ENCODE measurements around the gene FBXO31.
"Not testable (repeated sequence)": the region's sequence is repeated elsewhere in the genome, so short reads cannot be mapped to it uniquely, and the experiment has no call there.

Gene FBXO31

DNA sequence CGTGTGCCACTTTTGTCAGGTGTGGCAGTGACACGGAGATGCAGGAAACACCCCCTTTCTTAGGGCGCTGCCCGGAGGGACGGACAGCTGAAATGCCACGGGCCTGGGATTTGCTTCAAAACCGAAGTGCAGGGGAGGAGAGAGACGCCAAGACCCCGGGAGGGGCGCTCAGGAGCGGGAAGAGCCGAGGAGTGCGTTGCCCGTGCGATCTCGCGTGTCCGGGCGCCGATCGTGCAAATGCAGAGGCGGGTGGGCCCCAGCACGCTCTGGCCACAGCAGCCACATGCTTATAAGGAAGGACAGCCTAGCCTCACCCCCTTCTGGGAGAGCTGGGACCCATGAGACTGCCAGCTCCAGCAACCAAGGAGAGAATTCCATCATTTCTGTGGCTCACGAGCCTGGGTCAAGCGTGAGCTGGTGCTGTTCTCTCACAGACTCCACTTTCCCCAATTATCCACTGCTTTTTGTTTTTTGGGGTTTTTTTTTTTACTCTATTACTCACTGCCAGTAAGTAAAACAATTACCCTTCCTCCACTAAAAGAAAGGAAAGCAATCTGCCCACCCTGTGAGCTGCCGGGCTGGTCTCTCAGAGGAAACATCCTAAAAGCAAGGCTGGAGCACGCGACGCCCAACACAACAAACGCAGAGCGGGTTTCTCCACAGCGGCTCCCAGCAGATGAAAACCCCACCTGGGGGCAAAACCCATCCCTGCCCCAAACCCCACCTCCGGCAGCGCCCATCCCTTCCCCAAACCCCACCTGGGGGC, 39.2 kb downstream of the FBXO31 start:
- TF ChIP-seq SUZ12 (IDR thresholded peaks at IDR 0.05; ENCODE audit: extremely low read depth, insufficient read depth, insufficient read length) (no peak), ZNF274 (IDR thresholded peaks at IDR 0.05; ENCODE audit: low read depth, low read length) (no peak), YY1 (IDR thresholded peaks at IDR 0.05; ENCODE audit: insufficient read depth, insufficient read length) (no peak)
- H3K9me3 ChIP-seq (ENCODE audit: insufficient read depth, low read length): no peaks in the 10 kb centered on the region
- H3K4me3 ChIP-seq (ENCODE audit: insufficient read length, low read depth): no peak overlapping the region
- DNase-seq (ENCODE audit: low read depth, low spot score): no peak
- peaks cover 65% of the 10 kb centered on the region for H3K36me3 ChIP-seq (ENCODE audit: insufficient read depth, insufficient read length, low read length)
- no peaks in the 10 kb centered on the region for H3K27me3 ChIP-seq (ENCODE audit: insufficient read depth, insufficient read length)
- peak overlapping the region; percentile 34 for H3K9ac ChIP-seq (ENCODE audit: insufficient read length, low read depth)
- peaks cover 13% of the 10 kb centered on the region for H3K4me1 ChIP-seq (ENCODE audit: insufficient read depth, insufficient read length)

DNA sequence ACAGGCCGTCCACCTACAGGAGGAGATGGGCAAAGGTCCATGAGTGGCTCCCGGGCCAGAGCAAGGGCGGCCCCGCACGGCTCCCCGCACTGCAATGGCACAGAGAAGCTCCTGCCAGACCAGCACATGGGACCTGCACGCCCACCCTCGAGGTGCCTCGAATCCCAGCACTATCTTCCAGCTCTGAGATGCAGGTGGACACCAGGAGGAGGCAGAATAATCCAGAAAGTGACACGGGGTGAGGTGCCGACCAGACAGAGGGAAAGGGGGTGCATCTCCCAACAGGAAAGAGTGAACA, 39.9 kb downstream of the FBXO31 start:
- TF ChIP-seq YY1 (IDR thresholded peaks at IDR 0.05; ENCODE audit: insufficient read depth, insufficient read length) (no peak), SUZ12 (IDR thresholded peaks at IDR 0.05; ENCODE audit: extremely low read depth, insufficient read depth, insufficient read length) (no peak), ZNF274 (IDR thresholded peaks at IDR 0.05; ENCODE audit: low read depth, low read length) (no peak)
- H3K9me3 ChIP-seq (ENCODE audit: insufficient read depth, low read length): no peaks in the 10 kb centered on the region
- H3K36me3 ChIP-seq (ENCODE audit: insufficient read depth, insufficient read length, low read length): peaks cover 68% of the 10 kb centered on the region
- DNase-seq (ENCODE audit: low read depth, low spot score): no peak
- H3K4me3 ChIP-seq (ENCODE audit: insufficient read length, low read depth): no peak overlapping the region
- peaks cover 13% of the 10 kb centered on the region for H3K4me1 ChIP-seq (ENCODE audit: insufficient read depth, insufficient read length)
- no peaks in the 10 kb centered on the region for H3K27me3 ChIP-seq (ENCODE audit: insufficient read depth, insufficient read length)
- H3K9ac ChIP-seq (ENCODE audit: insufficient read length, low read depth): no peak overlapping the region

DNA sequence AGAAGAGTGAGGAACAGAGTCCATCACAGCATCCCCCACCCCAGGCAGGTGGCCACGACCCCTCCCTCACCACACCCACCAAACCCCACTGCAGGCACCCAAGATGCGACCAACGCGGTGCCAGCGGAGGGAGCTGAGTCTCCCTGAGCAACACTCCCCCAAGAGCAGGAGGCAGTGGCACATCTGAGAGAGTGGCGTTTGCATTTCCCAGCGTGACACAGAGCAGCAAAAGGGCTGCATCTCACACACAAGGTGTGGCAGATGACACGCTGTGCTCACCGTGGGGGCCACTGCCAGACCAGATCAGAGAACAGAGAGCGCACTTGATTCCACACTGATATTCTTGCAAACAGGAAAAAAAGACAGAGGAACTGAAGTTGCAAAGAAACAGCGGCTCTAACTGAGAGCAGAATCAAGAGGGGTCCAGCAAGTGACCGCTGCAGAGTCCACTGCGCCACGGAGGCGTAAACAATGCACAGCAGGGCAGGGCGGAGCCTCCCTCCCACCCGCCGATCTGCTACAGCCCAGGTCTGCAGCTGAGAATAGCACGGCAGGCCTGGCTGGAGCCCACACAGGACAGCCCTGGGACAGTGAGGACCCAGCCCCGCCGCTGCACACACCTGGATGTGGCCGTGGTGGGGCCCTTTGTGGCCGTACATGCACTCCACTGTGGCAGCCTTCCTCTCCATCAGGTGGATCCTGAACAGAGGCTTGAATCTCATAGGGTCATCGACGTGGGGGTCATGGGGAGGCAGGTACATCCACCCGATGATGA, 40.4 kb downstream of the FBXO31 start:
- TF ChIP-seq ZNF274 (IDR thresholded peaks at IDR 0.05; ENCODE audit: low read depth, low read length) (no peak), SUZ12 (IDR thresholded peaks at IDR 0.05; ENCODE audit: extremely low read depth, insufficient read depth, insufficient read length) (no peak), YY1 (IDR thresholded peaks at IDR 0.05; ENCODE audit: insufficient read depth, insufficient read length) (no peak)
- Histone ChIP-seq H3K4me1 (ENCODE audit: insufficient read depth, insufficient read length) (peaks cover 13% of the 10 kb centered on the region), H3K4me3 (ENCODE audit: insufficient read length, low read depth) (no peak overlapping the region), H3K9me3 (ENCODE audit: insufficient read depth, low read length) (no peaks in the 10 kb centered on the region), H3K36me3 (ENCODE audit: insufficient read depth, insufficient read length, low read length) (peaks cover 67% of the 10 kb centered on the region), H3K9ac (ENCODE audit: insufficient read length, low read depth) (no peak overlapping the region), H3K27me3 (ENCODE audit: insufficient read depth, insufficient read length) (no peaks in the 10 kb centered on the region)
- no peak for DNase-seq (ENCODE audit: low read depth, low spot score)

DNA sequence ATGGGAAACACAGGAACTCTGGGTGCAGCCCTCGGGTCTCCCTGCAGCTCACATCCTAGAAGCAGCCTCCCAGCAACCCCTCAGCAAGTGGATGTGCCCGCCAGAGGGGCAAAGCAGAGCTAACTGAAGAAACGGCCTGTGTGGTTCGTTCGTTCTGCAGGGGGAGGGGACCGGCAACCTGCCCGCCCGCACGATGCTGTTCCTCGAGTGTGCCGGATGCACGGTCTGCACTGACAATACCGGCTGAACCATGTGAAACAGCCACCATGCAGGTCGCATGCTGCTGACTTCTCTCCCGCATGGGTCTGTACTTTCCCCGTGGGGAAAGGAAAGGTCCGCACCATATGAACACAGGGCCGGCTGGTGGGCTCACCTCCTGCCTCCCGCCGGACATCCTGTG, 41.1 kb downstream of the FBXO31 start:
- Histone ChIP-seq H3K4me3 (ENCODE audit: insufficient read length, low read depth) (no peak overlapping the region), H3K27me3 (ENCODE audit: insufficient read depth, insufficient read length) (no peaks in the 10 kb centered on the region), H3K36me3 (ENCODE audit: insufficient read depth, insufficient read length, low read length) (peaks cover 64% of the 10 kb centered on the region), H3K9me3 (ENCODE audit: insufficient read depth, low read length) (no peaks in the 10 kb centered on the region), H3K9ac (ENCODE audit: insufficient read length, low read depth) (no peak overlapping the region), H3K4me1 (ENCODE audit: insufficient read depth, insufficient read length) (peaks cover 13% of the 10 kb centered on the region)
- no peak for DNase-seq (ENCODE audit: low read depth, low spot score)
- TF ChIP-seq ZNF274 (IDR thresholded peaks at IDR 0.05; ENCODE audit: low read depth, low read length) (no peak), SUZ12 (IDR thresholded peaks at IDR 0.05; ENCODE audit: extremely low read depth, insufficient read depth, insufficient read length) (no peak), YY1 (IDR thresholded peaks at IDR 0.05; ENCODE audit: insufficient read depth, insufficient read length) (no peak)

DNA sequence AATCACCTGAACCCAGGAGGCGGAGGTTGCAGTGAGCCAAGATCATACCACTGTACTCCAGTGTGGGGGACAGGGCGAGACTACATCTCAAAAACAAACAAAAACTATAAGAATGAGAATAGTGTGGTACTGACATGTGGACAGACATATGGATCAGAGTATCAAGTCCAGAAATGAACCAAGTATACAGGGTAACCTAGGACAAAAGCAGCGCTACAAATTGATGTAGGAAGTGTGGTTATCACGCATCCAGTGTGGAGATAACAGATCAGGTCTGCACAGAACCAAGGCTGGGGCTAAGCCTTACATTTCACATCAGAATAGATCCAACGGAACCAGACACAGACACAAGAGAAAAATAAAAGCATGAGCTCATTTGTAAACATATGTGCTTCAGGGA, 43.4 kb downstream of the FBXO31 start:
- TF ChIP-seq ZNF274 (IDR thresholded peaks at IDR 0.05; ENCODE audit: low read depth, low read length) (no peak), SUZ12 (IDR thresholded peaks at IDR 0.05; ENCODE audit: extremely low read depth, insufficient read depth, insufficient read length) (no peak), YY1 (IDR thresholded peaks at IDR 0.05; ENCODE audit: insufficient read depth, insufficient read length) (no peak)

DNA sequence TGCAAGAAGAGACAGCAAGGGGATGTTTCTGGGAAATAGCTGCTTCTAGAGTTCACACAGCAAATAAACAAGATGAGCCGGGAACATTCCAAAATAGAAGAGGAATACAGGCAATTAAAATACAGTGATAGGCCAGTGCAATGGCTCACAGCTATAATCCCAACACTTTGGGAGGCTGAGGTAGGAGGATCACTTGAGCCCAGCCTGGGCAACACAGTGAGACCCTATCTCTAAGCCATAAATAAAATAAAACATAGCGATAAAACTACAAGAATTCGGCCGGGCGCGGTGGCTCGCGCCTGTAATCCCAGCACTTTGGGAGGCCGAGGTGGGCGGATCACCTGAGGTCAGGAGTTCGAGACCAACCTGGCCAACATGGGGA, 43.9 kb downstream of the FBXO31 start:
- H3K27me3 ChIP-seq (ENCODE audit: insufficient read depth, insufficient read length); H3K9ac ChIP-seq (ENCODE audit: insufficient read length, low read depth); DNase-seq (ENCODE audit: low read depth, low spot score); H3K9me3 ChIP-seq (ENCODE audit: insufficient read depth, low read length); H3K4me3 ChIP-seq (ENCODE audit: insufficient read length, low read depth); H3K4me1 ChIP-seq (ENCODE audit: insufficient read depth, insufficient read length): not testable (repeated sequence)
- H3K36me3 ChIP-seq (ENCODE audit: insufficient read depth, insufficient read length, low read length): peaks cover 65% of the 10 kb centered on the region

More for the DNA sequence above, 43.4 kb downstream of the FBXO31 start:
- Histone ChIP-seq H3K27me3 (ENCODE audit: insufficient read depth, insufficient read length) (no peaks in the 10 kb centered on the region), H3K4me1 (ENCODE audit: insufficient read depth, insufficient read length) (peaks cover 6% of the 10 kb centered on the region), H3K9me3 (ENCODE audit: insufficient read depth, low read length) (no peaks in the 10 kb centered on the region), H3K36me3 (ENCODE audit: insufficient read depth, insufficient read length, low read length) (peaks cover 60% of the 10 kb centered on the region), H3K4me3 (ENCODE audit: insufficient read length, low read depth) (no peak overlapping the region), H3K9ac (ENCODE audit: insufficient read length, low read depth) (no peak overlapping the region)
- DNase-seq (ENCODE audit: low read depth, low spot score): no peak

DNA sequence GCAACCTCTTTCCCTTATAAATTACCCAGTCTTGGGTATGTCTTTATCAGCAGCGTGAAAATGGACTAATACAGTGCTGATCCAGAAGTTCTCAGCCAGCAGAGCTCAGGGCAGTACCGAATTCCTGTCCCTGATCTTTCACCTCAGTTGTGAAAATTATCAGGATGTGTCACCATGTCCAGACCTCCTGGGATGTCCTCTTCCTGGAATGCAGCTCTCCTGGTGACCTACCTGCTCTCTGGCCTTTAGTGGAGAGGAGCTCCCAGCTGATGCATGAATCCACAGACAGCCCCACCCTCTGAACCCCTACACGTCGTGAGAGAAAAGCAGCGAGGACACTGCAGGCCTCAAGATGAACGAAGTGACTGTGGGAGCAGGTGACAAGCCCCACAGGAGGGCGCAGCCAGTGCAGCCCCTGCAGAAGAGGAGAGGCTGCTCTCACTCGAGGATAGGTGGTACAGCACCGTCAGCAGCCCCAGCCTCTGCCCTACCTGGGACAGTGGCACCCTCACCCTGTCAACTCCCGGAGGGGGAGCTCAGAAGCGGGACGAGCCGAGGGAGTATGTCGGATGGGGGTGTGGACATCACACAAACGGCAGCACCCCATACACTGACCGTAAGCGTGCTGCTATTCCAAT, 44.4 kb downstream of the FBXO31 start:
- no peak for DNase-seq (ENCODE audit: low read depth, low spot score)
- no peak overlapping the region for H3K9ac ChIP-seq (ENCODE audit: insufficient read length, low read depth)
- H3K9me3 ChIP-seq (ENCODE audit: insufficient read depth, low read length): no peaks in the 10 kb centered on the region
- H3K36me3 ChIP-seq (ENCODE audit: insufficient read depth, insufficient read length, low read length): peaks cover 69% of the 10 kb centered on the region
- TF ChIP-seq ZNF274 (IDR thresholded peaks at IDR 0.05; ENCODE audit: low read depth, low read length) (no peak), YY1 (IDR thresholded peaks at IDR 0.05; ENCODE audit: insufficient read depth, insufficient read length) (no peak), SUZ12 (IDR thresholded peaks at IDR 0.05; ENCODE audit: extremely low read depth, insufficient read depth, insufficient read length) (no peak)
- no peaks in the 10 kb centered on the region for H3K27me3 ChIP-seq (ENCODE audit: insufficient read depth, insufficient read length)
- H3K4me1 ChIP-seq (ENCODE audit: insufficient read depth, insufficient read length): peaks cover 6% of the 10 kb centered on the region
- no peak overlapping the region for H3K4me3 ChIP-seq (ENCODE audit: insufficient read length, low read depth)
